Neural progenitor cell (in vitro differentiated cells): ENCODE results near the gene CGB1.

Experiments used
- CTCF ChIP-seq: fragments of 200-600 bp; sonication (generic); IDR thresholded peaks from 2 replicates; pipeline ENCODE4 v1.5.1; 2017; ENCODE audit warnings: antibody characterized with exemption, mild to moderate bottlenecking
- EZH2 ChIP-seq: fragments of 200-600 bp; sonication (generic); IDR thresholded peaks from 2 replicates; pipeline ENCODE4 v1.6.1; 2017; ENCODE audit warnings: antibody characterized with exemption, mild to moderate bottlenecking, moderate library complexity
- EZH2phosphoT487 ChIP-seq: fragments of 200-600 bp; sonication (generic); IDR thresholded peaks from 2 replicates; pipeline ENCODE4 v1.6.1; 2017; ENCODE audit warnings: antibody characterized with exemption

DNA sequence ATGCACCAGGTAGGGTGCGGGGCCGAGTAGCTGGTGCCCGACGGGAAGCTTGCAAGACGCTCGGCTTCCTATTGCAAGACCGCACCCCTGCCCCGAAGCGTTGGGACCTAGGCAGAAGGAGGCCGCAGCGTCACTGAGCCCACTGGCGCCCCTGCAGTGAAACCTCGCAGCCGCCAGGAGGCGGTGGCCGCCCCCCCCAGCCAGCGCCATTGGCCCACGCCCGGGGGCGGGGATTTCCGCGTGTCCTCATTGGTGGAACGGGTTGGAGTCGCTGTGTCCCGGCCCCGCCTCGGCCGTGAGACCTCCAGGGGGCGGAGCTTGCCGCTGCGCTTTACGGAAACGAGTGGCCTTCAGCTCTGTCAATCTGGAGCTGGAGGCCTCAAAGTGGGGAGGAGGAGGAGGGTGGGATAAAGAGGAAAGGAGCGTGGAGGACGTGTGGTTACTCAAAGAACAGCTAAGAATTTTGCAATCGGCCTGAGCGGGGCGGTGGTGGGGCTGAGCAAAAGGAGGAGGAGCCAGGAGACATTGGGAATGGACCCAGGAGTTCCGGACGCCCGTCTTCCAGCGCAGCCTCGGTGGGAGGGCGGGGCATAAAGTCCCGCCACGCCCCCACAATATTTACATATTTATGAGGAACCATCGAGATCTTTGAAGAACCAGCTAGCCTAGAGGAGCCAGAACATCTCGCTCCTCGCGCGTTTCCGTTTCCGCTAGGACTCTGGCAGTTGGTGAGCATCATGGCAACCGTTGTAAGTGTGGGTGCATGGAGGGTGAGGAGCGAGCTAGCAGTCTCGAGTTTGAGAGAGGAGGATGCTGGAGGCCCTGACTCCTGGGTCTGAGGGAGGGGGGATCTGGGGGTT, 43.3 kb downstream of the CGB1 start, which contains the start of the genes GYS1 and RUVBL2:
- TF ChIP-seq CTCF (peak; percentile 91), EZH2phosphoT487 (no peak), EZH2 (no peak)
